ENCODE measurements around the gene GRIA3. TPM values are rescaled to one million over a fixed set of nuclear protein-coding genes. Genes with fewer than 3 reads are reported as not detected.
"Not testable (repeated sequence)": the region's sequence is repeated elsewhere in the genome, so short reads cannot be mapped to it uniquely, and the experiment has no call there.

The GRIA3 gene
- total RNA-seq, 1 donor from 2014 or later = 4.6 TPM

DNA sequence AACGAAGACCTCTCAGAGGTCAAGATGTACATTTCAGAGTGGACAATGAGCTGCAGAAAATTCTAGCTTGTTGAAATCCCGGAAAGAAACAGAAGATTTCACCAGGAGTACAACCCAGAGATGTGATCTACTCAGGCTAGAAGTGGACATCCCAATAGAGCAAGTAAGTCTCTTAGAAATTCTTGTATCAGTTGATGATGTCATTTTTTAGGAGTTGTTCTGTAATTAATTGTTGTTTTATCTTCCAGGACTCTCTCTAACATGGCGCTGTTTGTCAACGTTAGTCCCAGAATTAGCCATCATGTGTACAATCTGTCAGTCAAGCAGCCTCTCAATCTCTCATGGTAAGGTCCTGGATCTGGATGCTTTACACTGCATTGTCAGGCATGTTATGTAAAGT lies 174.4 kb downstream of the GRIA3 start:
- Histone ChIP-seq H4K20me1 (ENCODE audit: low read depth) (no peaks in the 10 kb centered on the region), H2AFZ (replicated peaks) (no peak overlapping the region), H3K4me3 (no peak overlapping the region), H3K36me3 (no peaks in the 10 kb centered on the region), H3K27me3 (no peaks in the 10 kb centered on the region), H3K79me2 (ENCODE audit: low read depth) (no peaks in the 10 kb centered on the region), H3K9ac (no peak overlapping the region), H3K4me2 (no peak overlapping the region), H3K27ac (no peak overlapping the region), H3F3A (ENCODE audit: low read depth) (no peaks in the 10 kb centered on the region), H3K9me3 (ENCODE audit: low read depth) (no peaks in the 10 kb centered on the region), H3K4me1 (no peaks in the 10 kb centered on the region)
- H3K4me3 Mint-ChIP-seq = no peak overlapping the region
- no peaks in the 10 kb centered on the region for H3K4me1 Mint-ChIP-seq
- no peak for DNase-seq (ENCODE audit: low spot score)
- H3K27ac Mint-ChIP-seq = no peak overlapping the region
- H3K9me3 Mint-ChIP-seq = no peaks in the 10 kb centered on the region
- no peak for TF ChIP-seq EZH2phosphoT487 (IDR thresholded peaks at IDR 0.05)
- TF ChIP-seq, protein P1, sequence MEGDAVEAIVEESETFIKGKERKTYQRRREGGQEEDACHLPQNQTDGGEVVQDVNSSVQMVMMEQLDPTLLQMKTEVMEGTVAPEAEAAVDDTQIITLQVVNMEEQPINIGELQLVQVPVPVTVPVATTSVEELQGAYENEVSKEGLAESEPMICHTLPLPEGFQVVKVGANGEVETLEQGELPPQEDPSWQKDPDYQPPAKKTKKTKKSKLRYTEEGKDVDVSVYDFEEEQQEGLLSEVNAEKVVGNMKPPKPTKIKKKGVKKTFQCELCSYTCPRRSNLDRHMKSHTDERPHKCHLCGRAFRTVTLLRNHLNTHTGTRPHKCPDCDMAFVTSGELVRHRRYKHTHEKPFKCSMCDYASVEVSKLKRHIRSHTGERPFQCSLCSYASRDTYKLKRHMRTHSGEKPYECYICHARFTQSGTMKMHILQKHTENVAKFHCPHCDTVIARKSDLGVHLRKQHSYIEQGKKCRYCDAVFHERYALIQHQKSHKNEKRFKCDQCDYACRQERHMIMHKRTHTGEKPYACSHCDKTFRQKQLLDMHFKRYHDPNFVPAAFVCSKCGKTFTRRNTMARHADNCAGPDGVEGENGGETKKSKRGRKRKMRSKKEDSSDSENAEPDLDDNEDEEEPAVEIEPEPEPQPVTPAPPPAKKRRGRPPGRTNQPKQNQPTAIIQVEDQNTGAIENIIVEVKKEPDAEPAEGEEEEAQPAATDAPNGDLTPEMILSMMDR (IDR thresholded peaks at IDR 0.05) = no peak
- no peak for TF ChIP-seq EZH2 (IDR thresholded peaks at IDR 0.05)
- H3K36me3 Mint-ChIP-seq = peaks cover 2% of the 10 kb centered on the region
- H3K27me3 Mint-ChIP-seq (ENCODE audit: insufficient read depth, low read depth) = no peaks in the 10 kb centered on the region

DNA sequence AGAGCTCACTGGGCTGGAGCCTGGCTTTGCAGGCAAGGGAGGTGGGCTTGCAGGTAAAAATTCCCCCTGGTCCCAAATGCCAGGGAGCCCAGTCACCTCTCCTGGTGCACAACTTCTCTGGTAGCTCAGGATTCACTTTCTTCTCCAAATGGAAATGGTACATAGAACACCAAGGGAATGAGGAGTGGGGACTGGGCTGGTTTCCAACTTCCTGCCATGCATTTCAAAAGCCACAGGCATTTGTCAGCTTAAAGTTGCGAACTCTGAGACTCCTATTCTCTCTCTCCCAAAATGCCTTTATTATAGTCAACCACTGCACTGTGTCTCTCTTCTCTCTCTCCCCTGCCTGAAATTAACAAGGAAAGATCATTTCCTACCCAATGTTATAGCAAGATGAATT lies 177.3 kb downstream of the GRIA3 start:
- Histone ChIP-seq H2AFZ (replicated peaks) (no peak overlapping the region), H3K4me1 (no peaks in the 10 kb centered on the region), H4K20me1 (ENCODE audit: low read depth) (no peaks in the 10 kb centered on the region), H3K27ac (no peak overlapping the region), H3K79me2 (ENCODE audit: low read depth) (no peaks in the 10 kb centered on the region), H3K4me3 (no peak overlapping the region), H3K36me3 (no peaks in the 10 kb centered on the region), H3K27me3 (no peaks in the 10 kb centered on the region), H3K4me2 (no peak overlapping the region), H3F3A (ENCODE audit: low read depth) (no peaks in the 10 kb centered on the region), H3K9me3 (ENCODE audit: low read depth) (no peaks in the 10 kb centered on the region), H3K9ac (no peak overlapping the region)
- Mint-ChIP-seq H3K36me3 (peaks cover 2% of the 10 kb centered on the region), H3K27me3 (ENCODE audit: insufficient read depth, low read depth) (no peaks in the 10 kb centered on the region), H3K27ac (no peak overlapping the region), H3K4me3 (no peak overlapping the region), H3K9me3 (no peaks in the 10 kb centered on the region), H3K4me1 (no peaks in the 10 kb centered on the region)
- TF ChIP-seq, protein P1 (IDR thresholded peaks at IDR 0.05) = no peak
- TF ChIP-seq EZH2phosphoT487 (IDR thresholded peaks at IDR 0.05) = no peak
- no peak for TF ChIP-seq EZH2 (IDR thresholded peaks at IDR 0.05)
- no peak for DNase-seq (ENCODE audit: low spot score)

DNA sequence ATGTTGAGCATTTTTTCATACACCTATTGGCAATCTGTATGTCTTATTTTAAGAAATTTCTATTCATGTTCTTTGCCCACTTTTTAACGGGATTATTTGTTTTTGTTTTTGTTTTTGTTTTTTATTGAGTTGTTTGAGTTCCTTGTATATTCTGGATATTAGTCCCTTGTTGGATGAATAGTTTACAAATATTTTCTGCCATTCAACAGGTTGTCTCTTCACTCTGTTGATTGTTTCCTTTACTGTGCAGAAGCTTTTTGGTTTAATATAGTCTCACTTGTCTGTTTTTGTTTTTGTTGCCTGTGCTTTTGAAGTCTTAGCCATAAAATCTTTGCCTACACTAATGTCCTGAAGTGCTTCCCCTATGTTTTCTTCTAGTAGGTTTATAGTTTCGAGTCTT lies 202.1 kb downstream of the GRIA3 start:
- not testable (repeated sequence) for H3K4me1 ChIP-seq; H2AFZ ChIP-seq (replicated peaks); H3K36me3 ChIP-seq; H3K27ac Mint-ChIP-seq; H3K27me3 Mint-ChIP-seq (ENCODE audit: insufficient read depth, low read depth); H3K27ac ChIP-seq; H3K9me3 ChIP-seq (ENCODE audit: low read depth); H3F3A ChIP-seq (ENCODE audit: low read depth); H3K4me3 ChIP-seq; H3K4me3 Mint-ChIP-seq; H3K79me2 ChIP-seq (ENCODE audit: low read depth); H3K36me3 Mint-ChIP-seq; H3K9ac ChIP-seq; DNase-seq (ENCODE audit: low spot score); H3K27me3 ChIP-seq; H4K20me1 ChIP-seq (ENCODE audit: low read depth); H3K4me1 Mint-ChIP-seq; H3K4me2 ChIP-seq
- H3K9me3 Mint-ChIP-seq = peaks cover 11% of the 10 kb centered on the region

DNA sequence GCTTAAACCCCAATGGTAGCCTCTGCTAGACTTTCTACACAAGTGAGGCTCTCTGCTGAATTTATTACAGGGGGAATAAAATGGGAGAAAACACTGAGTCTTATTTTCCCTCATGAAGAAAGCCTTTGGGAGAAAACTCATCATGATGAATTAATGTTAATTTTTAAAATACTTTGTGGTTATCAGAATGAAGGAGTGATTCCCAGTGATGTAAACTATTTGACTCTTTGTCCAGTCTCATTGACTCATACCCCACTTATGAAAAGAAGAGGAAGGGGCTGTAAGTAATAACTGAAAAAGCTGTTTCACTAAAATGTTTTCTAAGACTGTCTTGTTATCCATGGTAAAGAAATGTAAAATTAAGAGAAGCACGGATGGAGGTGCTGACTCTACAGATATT lies 208.8 kb downstream of the GRIA3 start:
- Mint-ChIP-seq H3K27ac (no peak overlapping the region), H3K27me3 (ENCODE audit: insufficient read depth, low read depth) (peaks cover 3% of the 10 kb centered on the region), H3K4me3 (no peak overlapping the region), H3K36me3 (peaks cover 2% of the 10 kb centered on the region), H3K9me3 (peaks cover 14% of the 10 kb centered on the region), H3K4me1 (no peaks in the 10 kb centered on the region)
- no peak overlapping the region for H3K4me3 ChIP-seq
- H3K4me2 ChIP-seq = no peak overlapping the region
- no peak overlapping the region for H3K27ac ChIP-seq
- H4K20me1 ChIP-seq (ENCODE audit: low read depth) = no peaks in the 10 kb centered on the region
- no peaks in the 10 kb centered on the region for H3K36me3 ChIP-seq
- H3K79me2 ChIP-seq (ENCODE audit: low read depth) = no peaks in the 10 kb centered on the region
- no peaks in the 10 kb centered on the region for H3K27me3 ChIP-seq
- H3K9me3 ChIP-seq (ENCODE audit: low read depth) = no peaks in the 10 kb centered on the region
- DNase-seq (ENCODE audit: low spot score) = no peak
- TF ChIP-seq EZH2 (IDR thresholded peaks at IDR 0.05) = no peak
- TF ChIP-seq EZH2phosphoT487 (IDR thresholded peaks at IDR 0.05) = no peak
- TF ChIP-seq, protein P1 (IDR thresholded peaks at IDR 0.05) = no peak
- H3F3A ChIP-seq (ENCODE audit: low read depth) = no peaks in the 10 kb centered on the region
- no peaks in the 10 kb centered on the region for H3K4me1 ChIP-seq
- no peak overlapping the region for H3K9ac ChIP-seq
- H2AFZ ChIP-seq (replicated peaks) = no peak overlapping the region

Data from neural progenitor cell (in vitro differentiated cells).